ENCODE data around the gene RAB35.

RAB35 gene

DNA sequence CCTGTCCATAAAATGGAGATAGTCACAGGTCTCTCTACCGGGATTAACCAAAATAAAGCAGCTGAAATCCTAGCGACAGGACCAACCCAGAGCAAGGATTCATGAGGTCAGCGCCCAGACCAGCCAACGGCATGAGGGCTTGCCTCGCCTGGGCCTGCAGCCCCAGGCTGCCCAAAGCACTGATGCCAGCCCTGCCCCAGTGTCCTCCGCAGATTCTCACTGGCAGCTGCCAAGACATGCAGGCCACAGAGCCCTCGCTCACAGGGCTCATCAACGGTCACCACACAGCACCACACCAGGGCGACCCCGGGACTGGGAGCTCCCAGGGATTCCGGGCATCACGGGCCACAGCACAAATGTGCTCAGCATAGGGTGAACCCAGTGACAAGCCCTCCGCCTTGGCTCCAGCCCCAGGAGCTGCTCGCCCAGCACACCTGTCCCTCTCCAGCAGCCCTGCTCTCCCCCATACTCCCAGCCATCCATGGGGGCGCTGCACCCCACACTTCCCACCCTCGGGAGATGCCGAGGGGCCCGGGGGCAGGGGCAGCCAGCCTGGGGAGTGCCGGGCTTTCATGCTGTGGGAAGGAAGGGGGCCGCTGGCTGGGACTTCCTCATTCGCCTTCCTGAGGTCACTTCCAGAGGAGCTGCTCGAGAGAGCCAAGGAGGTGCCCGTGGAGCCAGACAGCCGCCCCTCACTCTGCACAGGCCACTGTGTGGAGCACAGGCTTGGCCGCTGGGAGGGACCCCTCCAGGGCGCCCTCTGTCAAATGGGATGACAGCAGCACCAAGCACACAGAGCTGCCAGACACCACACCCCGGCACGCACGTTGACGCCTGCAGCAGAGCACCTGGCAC, 14.1 kb downstream of the RAB35 start:
- DNase-seq = no peak

DNA sequence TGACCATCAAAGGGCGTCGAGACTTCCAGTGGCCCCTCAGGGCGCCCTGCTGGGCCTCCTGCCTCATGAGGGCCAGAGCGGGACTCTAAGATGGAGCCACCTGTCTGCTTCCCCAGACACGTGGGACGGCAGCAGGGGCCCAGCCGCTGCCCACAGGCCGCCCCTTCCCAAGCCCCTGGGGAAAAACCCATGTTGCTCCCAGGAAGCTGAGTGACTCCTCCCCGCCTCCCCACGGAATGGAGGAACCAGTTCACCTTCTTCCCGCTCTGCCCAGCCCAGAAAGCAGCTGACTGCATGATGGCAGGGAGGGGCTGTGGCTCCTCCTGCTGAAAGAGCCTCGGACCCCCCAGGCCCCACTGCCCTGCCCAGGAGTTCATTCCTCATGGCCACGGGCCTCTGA, 14.9 kb downstream of the RAB35 start:
- DNase-seq = no peak

DNA sequence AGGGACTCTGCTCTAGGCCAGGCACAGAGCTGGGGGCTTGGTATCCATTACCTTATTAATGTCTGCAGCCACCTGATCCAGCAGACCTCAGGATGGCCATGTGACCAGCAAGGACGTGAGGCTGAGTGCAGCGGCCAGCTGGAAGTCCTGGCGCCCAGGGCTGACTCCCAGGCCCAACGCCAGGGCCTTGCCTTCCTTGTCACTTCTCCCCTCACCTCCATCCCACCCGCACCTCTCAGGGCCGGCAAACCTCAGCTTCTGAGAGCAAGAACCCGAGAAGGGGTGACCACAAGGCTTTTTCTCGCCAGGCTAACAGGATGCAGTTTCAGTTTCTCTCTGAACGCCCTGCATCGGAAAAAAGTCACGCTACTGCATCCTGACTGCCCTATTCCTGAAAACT, 15.4 kb downstream of the RAB35 start:
- peak; percentile 26 for DNase-seq

DNA sequence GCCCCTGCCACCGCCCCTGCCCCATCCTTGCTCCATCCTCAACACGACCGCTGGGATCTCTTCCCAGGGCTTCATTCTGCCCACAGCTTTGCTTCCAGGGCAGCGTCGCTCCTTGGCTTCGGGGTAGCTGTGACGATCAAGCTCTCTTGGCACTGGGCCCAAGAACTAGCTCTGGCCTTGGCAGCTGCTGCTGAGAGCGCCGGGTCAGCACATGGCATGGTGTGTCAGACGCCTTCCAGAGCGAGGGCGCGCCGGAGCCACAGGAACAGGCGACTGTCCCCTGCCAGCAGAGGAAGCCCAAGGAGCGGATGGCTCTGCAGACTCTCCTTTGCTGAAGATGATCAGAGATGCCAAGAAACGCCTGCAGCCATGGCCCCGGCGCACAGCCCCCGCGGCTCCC, 15.9 kb downstream of the RAB35 start:
- peak; percentile 89 for DNase-seq

DNA sequence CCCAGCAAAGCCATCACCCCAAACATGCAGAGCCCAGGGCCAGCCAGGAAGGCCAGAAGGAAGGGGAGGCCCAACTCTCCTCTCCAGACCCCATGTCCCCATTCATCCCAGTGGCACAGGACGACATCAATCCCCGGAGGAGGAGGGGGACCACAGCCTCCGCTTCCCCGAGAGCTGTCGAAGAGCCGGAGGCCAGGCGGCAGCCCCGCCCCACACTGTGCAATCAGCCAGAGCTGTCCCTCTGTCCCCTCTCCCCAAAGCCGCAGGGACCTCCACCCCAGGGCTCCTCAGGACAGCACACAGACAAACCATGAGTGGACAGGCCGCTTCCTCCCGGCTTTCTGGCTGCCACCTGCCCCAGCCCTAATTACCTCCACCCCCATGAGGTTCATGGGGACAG, 16.8 kb downstream of the RAB35 start:
- no peak for DNase-seq

DNA sequence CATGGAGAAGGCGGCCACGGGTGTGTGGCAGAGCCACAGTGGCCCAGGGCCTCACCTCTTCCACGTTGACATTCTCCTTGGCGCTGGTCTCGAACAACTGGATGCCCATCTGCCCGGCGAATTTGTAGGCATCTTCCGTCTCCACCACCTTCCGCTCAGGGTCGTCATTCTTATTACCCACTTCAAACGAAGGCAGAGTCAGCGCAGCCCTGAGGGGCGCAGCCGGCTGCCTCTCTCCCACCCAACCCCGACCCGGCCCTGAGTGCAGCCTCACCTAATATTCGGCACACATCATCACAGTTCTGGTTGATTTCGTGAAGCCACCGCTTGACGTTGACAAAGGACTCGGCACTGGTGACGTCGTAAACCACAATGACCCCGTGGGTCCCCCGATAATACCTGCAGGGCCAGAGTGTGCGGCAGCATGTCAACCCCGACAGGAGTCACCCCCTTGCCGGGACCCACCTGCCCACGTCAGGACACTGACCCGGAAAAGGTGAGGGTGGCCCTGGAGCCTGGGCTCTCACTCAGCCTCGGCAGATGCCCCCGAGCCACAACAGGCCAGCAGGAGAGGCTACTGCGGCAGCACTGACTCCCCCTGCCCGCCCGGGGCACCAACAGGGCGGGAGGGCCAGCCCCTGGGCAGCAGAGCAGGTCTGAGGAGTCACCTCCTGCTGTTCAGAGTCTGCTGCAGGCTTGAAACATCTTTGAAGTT, 17.6 kb downstream of the RAB35 start:
- no peak for DNase-seq

DNA sequence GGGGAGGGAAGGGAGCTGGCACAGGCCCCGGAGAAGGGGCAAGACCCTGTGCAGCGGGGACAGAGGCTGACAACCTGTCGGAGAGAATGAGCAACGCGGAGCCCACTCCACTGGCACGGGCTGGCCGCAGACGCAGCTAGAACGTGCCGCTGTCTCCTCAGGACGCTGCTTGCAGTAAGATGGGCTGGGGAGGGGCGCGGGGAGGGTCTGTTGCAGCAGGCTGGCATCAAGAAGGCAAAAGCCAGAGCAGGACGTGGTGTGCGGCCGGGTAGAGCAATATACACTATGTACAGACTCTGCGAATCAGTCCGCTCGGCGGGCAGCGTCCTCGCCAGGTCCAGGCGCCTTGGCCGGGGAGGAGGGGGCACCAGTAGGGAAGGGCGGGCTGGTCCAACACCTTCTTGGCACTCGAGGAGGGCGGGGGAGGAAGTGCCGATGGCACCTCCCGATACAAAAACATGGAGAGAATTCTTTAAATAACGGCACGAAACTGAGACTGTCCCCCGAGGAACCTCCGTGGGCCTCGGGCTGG, 19.8 kb downstream of the RAB35 start:
- DNase-seq = no peak

DNA sequence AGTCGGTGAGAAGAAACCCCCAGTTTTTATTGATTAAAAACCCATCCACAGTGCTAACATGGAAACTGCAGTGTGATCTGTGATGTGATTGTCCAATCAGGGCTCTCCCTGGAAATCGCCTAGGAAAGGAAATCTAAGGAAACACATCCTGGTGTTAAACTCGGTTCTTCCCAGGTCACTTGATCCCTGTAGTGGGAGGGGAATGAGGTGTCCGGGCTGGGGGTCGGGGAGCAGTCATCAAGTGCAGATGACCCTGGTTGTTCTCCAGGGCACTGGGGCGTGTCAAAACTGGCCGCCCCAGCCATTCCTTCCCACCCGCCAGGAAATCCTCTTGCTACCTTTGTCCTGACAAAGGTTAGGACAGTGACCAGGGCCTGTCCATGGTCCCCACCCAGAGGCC, 20.8 kb downstream of the RAB35 start:
- DNase-seq = no peak

DNA sequence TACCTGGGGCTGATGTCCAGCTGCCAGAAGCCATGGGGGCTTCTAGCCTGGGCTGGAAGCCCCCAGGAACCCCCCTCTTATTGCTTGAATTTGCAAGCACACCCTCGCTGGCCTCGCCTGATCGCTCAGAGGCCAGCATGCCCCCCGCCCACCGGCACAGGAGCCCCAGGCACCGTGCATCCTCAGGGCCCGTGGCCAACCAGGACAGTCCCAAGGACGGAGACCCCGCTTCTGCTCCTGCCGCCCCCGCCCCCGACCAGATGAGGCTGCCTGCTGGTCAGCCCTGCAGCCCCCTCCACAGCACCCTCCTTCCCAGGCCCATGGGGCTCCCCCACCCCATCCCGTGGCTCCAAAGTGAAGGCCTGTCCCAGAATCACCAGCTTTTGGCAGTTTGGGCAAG, 21.2 kb downstream of the RAB35 start:
- no peak for DNase-seq

DNA sequence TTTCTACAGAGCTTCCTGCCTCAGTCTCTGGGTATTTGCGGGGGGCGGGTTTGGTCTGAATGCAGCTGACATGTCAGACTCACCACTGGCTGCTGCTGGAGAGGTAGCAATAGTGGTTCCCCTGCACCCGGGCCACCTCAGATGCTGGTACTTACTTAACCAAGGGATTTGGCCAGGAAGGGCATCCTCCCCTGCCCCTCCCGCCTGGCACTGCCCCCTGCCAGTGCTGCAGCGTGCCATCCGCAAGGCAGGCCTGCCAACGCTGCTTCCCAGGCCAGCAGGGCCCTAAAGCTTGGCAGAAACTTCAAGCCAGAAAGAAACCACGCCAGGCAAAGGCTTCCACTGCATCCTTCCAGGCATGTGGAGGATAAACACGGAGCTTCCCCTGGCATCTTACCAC, 22.1 kb downstream of the RAB35 start:
- no peak for DNase-seq

DNA sequence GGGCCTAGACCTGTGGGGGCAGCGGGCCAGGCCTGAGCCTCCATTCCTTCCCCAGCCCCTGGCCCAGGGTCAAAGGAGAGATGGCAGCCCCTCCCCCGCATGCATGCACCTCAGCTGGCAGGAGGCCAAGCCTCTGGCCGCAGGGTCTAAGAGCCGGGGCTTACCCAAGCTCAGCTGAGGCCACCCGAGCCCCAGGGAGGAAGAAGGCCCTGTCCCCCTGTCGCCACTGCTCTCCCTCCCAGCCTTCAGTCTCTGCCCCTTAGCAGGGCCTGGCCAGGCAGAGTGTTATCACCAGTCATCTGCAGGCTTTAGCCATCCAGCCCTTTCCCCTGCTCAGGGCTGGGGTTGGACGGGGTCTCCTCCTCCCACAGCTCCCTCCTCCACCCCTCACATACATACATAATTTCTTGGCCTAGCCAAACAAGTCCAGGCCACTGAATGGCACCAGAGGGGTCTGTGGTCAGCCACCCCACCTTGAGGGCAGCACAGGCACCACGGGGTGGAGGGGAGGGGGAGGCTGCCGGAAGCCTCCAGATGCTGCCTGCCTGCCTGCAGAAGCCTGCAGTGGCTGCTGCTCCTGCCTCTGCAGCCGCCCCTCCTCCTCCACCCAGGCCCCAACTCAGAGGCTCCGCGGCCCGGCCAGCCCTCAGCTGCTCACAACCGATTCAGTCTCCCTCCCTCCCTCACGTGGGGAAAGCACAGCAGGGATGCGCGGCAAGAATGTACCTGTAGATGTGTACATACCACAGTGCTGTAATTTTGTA, 22.8 kb downstream of the RAB35 start:
- peak; percentile 18 for DNase-seq

DNA sequence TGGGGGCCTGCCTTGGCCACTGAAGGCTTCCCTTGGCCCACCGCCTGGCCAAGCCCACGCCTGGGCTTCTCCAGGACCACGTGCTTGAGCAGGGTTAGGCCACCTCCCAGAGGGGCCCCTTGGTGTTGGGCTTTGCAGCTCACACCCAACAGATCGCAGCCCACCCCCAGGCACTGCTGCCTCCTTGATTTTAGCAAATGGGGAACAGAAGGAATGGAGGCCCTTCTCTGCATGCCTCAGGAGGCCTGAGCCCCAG, 23.3 kb downstream of the RAB35 start:
- DNase-seq = no peak

DNA sequence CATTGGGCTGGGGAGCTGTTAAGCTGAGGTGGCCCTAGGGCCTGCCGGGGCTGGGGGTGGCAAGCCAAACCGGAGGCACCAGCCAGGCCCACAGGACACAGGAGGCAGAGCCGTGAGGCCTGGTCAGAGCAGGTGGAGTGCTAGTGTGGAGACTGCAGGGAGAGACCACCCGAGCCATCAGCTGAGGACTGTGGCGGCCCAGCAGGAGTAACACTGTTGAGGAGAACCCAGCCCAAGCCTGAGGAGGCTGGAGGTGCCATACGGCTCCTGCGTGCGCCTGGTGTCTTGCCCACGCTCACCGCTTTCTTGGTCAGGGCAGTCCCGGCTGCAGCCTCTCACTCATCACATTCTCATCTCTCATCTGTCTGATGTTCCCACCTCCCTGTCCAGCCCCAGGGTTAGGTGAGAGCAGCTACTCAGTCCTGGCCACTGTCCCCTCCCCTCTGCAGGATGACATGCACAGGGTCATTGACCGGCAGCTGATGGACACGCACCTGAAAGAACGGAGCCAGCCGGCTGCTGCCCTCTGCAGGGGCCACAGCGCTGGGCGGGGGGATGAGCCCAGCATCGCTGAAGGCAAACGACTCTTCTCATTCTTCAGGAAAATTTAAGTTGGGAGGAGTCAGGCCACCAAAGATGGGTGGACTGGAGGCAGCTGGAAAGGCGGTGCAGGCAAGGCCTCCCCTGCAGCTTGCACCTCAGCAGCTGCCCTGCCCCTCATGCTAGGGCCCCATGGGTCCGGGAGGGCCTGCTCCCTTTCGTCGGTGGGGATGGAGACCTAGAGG, 23.8 kb downstream of the RAB35 start:
- no peak for DNase-seq

DNA sequence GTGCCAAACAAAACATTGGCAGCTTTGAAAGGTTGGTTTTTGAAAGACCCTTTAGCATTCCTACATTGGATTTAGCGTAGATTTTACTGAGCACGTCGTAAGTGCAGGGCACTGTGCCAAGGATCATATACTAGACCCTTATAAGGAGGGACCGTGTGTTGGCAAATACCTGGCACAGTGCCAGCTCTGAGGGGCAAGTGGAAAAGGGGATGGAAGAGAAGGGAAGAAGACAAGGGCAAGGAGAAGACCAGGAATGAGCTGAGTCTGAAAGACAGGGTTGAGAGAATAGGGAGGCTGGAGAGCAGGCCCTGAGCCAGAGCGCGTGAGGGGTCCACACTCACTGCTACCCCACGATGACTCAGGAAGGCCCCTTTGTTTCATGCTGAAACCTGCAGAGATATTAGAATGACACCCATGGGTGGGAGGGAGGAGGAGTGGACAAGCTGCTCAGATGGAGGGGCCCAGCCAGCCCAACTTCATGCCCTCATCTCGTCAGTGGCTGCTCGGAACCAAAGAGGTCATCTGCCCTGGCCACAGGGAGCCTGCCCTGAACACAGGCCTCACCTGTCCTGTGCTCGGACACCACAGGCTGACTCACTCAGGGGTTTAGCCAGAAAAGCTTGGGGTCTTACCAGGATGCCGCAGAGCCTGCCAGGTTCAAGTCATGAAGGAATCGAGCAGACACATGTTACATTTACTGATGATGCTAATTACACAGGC, 25.0 kb downstream of the RAB35 start:
- DNase-seq = peak; percentile 9

DNA sequence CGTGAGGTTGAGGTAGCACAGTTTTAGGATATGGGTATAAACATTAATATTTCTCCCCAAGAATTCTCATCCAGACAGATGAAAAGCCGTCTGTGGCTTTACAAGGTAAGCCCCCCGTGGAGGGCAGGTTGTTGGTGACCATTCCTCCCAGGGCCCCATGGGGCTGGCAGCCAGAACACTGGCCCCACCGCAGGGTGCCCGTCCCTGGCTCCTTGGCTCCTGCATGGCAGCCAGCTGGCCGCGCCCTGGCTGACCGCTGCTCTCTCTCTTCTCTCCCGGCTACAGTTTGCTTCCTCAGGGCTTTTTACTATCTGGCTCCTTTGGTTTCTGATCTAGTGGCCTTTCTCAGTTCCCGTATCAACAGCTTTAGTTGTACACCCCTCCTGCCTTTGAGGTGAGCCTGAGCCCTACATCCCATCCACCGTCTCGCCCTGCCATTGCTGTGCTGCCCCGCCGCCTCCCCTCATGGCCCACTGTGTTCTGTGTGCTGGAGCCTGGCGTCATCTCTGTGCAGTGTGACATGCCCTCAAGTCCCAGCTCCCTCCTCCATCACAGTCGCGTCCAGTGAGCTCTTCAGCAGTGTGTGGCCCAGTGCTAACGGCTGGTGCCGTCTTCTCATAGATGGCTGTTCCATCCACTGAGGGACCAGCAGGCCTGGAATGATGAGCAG, 25.8 kb downstream of the RAB35 start:
- no peak for DNase-seq

DNA sequence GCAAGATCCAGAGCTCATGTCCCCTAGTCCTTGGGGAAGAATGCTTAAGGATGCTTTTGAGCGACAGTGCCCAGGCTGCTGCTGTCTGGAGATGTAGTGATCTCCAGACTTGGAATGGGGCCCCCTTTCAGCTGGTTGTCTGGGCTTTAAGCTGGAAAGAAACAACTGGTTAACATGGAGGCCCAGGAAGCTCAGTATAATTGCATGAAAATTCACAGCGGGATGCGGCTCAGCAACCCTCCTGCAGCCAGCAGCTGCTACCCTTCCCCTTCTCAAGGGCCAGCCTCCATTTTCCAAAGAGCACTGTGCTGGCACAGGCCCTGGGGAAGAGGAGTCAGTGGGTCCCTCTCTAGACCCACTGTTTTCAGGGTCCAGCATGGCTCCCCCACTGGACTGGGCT, 26.3 kb downstream of the RAB35 start:
- DNase-seq = no peak

DNA sequence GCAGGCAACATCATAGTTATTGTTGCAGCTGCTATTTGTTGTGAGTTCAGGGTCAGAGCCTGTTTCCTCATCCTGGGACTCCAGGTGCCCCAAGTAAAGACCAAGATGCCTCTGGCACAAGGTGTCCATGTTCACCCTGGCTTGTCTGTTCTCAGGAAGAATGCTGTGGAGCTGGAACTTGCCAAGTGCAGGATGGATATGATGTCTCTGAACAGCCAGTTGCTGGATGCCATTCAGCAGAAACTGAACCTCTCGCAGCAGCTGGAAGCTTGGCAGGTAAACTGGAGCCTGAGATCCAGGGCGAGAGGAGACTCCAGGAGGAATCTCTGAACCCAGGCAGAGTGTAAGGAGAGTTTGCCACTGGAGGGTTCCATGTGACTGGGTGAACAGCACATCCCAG, 26.8 kb downstream of the RAB35 start:
- no peak for DNase-seq

DNA sequence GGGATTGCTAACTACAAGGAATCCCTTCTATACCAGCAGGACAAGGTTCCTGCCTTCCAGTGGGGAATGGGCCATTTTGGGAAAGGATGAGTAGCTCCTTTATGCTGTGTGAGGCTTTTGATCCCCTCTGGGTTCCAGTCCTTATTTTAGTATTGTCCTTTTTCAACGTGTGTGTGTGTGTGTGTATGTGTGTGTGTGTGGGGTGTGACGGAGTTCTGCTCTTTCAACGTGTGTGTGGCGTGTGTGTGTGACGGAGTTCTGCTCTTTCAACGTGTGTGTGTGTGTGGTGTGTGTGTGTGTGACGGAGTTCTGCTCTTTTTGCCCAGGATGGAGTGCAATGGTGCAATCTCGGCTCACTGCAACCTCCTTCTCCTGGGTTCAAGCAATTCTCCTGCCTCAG, 27.4 kb downstream of the RAB35 start:
- no peak for DNase-seq

DNA sequence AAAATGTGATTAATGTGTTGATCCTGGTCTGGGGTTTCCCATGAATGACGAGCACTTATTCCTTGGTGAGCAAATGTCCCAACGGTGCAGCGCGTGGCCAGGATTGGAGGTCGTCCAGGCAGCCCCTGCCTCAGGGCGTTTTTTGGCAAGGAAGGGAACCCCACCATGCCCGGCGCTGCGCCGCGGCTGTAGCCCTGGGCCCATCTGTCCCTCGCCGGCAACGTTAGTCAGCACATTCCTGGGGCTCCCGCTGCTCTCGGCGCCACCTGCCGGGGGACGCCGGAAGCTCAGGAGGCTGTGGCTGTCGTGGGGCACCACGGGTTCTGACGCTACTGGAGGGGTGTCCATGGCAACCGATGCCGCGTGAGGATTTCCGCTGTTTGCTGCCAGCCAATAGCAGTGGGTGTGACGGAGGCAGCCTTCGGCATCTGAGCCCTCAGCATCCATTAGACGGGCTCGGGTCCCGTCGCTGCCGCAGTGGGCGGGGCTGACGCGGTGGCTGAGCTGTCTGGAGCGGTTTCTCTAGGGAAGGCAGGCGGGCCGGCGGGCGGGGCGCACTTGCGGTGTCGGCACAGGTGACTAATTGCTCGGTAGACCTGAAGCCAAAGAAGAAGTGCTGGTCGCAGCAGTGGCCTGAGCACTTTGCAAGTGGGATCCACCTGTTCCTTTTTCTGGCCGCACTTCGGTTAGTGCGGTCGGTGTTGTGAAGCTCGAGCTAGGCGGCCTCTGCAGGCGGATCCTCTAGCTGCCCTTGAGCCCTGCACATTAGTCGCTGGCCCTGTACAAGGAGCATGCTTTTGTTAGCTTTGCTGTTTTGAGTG, 29.5 kb downstream of the RAB35 start:
- DNase-seq = peak; percentile 99

DNA sequence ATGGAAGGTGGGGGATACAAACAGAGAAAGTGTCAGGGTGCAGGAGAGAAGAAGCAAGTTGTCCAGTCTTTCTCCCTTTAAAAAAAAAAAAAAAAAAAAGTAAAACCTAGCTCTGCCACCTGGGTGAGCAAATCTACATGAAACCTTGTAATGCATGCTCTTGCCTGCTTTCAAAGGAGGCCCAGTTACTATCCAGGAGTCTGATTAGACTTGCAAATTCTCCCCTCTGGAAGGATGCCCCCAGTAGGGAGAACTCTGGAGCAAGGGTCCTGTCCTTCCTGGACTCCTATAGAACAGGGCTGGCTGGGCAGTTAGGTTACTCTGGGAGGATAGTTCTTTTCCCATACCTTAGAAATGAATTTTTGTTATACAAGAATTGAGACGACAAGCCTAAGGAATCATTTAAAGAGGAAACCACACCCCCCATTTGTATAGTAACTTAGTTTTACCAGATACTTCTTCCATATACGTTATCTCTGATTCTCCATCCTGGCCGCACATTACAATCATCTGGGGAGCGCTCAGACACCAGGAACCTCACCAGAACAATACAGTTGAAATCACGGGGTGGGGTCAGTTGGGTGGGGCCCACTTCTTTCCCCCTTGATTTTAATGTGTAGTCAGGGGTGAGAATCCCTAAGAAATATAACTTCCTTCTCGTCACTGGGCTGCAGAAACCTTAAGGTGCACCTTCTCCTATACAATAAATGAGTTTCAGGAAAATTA, 30.5 kb downstream of the RAB35 start:
- DNase-seq = no peak
